Epithelial cell of proximal tubule (primary cell): ENCODE measurements around the gene KIF26B. TPM values are rescaled to one million over a fixed set of nuclear protein-coding genes. Genes with fewer than 3 reads are reported as not detected.

ENCODE experiments used
- DNase-seq: peaks from one replicate; pipeline ENCODE4 v3.0.0-alpha.2; 2011; ENCODE audit warnings: low read depth
- H3K4me3 ChIP-seq: 2 replicates; pipeline ENCODE4 v1.5.1; 2011; ENCODE audit warnings: low read depth, mild to moderate bottlenecking, low read length
- CTCF ChIP-seq: conservative IDR thresholded peaks from 2 replicates; pipeline ENCODE4 v1.5.1; 2012; ENCODE audit warnings: low read depth, mild to moderate bottlenecking, low read length
- total RNA-seq: library from RNA; depleted of rRNA; stranded (reverse); fragments of >200 nt; gene quantifications from 2 replicates; pipeline ENCODE4 v1.2.3, GENCODE V29; 2015

KIF26B gene
- total RNA-seq, 1 donor from 2014 or later, result 2.8 TPM

- no peak for TF ChIP-seq CTCF
Observed at GRCh38 chr1:245169376-245169775, 14.6 kb downstream of the KIF26B start.

DNA sequence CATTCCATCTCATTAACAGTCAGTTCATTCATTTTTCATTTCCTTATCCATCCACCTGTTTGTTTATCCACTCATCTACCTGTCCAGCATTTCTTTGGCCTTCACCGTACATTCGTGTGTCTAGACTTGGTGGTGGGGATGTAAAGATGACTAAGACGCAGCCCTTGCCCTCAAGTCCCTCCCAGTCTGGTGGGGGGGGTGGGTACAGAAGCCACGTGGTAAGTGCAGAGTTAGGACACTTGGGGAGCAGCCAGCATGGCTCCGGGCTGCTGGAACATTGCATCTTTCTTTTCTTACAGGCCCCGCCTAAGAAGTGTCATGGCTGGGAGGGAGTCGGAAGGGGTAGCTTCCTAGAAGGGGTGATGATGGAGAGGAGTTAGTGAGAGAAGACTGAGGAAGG lies 17.2 kb downstream of the KIF26B start:
- no peak for DNase-seq
- no peak overlapping the region for H3K4me3 ChIP-seq
- no peak for TF ChIP-seq CTCF

More at GRCh38 chr1:245169376-245169775, 14.6 kb downstream of the KIF26B start:
- H3K4me3 ChIP-seq, result no peak overlapping the region
- no peak for DNase-seq

DNA sequence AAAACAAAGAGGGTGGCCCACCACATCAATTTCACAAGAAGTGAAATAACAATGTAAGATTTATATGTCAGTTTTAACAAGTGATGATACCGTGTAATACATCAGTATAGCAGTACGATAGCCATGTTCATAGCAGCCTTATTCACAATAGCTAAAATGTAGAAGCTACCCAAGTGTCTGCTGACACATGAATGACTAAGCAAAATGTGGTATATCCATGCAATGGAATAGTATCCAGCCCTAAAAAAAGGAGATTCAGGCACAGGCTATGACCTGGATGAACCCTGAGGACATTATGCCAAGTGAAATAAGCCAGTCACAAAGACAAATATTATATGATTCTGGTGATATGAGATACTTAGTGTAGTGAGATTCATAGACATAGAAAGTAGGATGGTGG lies 18.0 kb downstream of the KIF26B start:
- TF ChIP-seq CTCF, result no peak
- no peak for DNase-seq
- no peak overlapping the region for H3K4me3 ChIP-seq

DNA sequence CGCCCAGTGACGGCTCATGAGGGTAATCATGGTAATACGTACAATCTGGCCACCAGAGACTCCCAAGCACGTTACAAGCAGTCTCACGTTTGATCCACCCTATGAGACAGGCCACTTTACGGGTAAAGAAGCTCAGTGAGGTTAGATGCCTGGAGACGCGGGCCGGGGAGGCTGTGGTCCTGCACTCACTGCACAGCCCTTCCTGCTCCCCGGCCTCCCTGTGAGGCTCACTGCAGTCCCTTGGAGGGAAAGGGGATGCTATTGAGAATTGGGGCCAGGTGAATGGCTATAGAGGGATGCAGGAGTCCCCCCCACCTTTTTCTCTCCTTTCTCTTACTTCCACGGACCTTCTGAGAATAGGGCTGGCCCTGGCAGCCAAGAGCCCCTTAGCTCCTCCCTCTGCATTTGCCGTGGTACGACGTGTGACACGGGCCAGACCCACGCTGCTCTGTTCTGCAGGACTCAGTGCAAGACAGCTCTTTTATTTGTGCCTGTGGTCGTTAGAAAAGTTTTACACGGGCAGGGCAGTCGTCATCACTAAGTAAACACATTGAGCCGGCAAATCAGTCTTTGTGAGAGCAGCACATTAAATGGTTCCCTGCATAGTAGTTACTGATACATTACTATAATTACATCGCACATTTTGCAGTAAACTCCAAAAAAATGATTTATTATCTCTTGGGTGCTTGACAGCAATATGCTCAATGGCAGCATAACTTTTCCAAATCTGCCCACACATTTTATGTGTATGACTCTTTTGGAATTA lies 18.8 kb downstream of the KIF26B start:
- no peak overlapping the region for H3K4me3 ChIP-seq
- TF ChIP-seq CTCF, result no peak
- no peak for DNase-seq

GRCh38 chr1:245177071-245177900 lies 22.5 kb downstream of the KIF26B start:
- TF ChIP-seq CTCF, result no peak
- no peak overlapping the region for H3K4me3 ChIP-seq
- DNase-seq, result no peak

- TF ChIP-seq CTCF, result no peak
- H3K4me3 ChIP-seq, result no peak overlapping the region
- DNase-seq, result no peak
Observed at GRCh38 chr1:245179706-245180105, 24.9 kb downstream of the KIF26B start.
